HL-60 (cell line): Measurements from ENCODE around the gene CCL1.

Source experiments
- DNase-seq, 2 experiments: peaks; one replicate each; pipeline ENCODE4 v3.0.0-alpha.2; 2010 to 2020; ENCODE audit warnings: low read depth in 1 of 2, low spot score in 1 of 2
- H3K27ac ChIP-seq: fragments of 250-450 bp; sonication (Bioruptor Pico); replicated peaks from 2 replicates; pipeline ENCODE4 v1.5.1; 2020; ENCODE audit warnings: mild to moderate bottlenecking, moderate library complexity
- H3K27me3 ChIP-seq: fragments of 250-450 bp; sonication (Bioruptor Pico); 2 replicates; pipeline ENCODE4 v1.5.1; 2021; ENCODE audit warnings: mild to moderate bottlenecking, moderate library complexity; ENCODE audit not compliant: insufficient read depth, poor library complexity, severe bottlenecking
- H3K4me3 ChIP-seq: replicated peaks from 2 replicates; pipeline ENCODE4 v1.5.1; 2011; ENCODE audit warnings: mild to moderate bottlenecking, control low read depth, low read length; ENCODE audit not compliant: insufficient read depth
- CTCF ChIP-seq: IDR thresholded peaks from one replicate; pipeline ENCODE4 v1.5.1; 2011; ENCODE audit warnings: low read length, control low read depth, inconsistent platforms; ENCODE audit not compliant: insufficient read depth
- GABPA ChIP-seq: IDR thresholded peaks from 2 replicates; pipeline ENCODE4 v1.6.1; 2012; ENCODE audit warnings: low read depth
- POLR2AphosphoS5 ChIP-seq: IDR thresholded peaks from 2 replicates; pipeline ENCODE4 v1.6.1; 2012; ENCODE audit warnings: low read depth
- REST ChIP-seq: IDR thresholded peaks from 2 replicates; pipeline ENCODE4 v1.6.1; 2012; ENCODE audit warnings: low read depth; ENCODE audit not compliant: insufficient replicate concordance
- SPI1 ChIP-seq: IDR thresholded peaks from 2 replicates; pipeline ENCODE4 v1.6.1; 2012; ENCODE audit warnings: low read depth, mild to moderate bottlenecking, borderline replicate concordance

The CCL1 gene

DNA sequence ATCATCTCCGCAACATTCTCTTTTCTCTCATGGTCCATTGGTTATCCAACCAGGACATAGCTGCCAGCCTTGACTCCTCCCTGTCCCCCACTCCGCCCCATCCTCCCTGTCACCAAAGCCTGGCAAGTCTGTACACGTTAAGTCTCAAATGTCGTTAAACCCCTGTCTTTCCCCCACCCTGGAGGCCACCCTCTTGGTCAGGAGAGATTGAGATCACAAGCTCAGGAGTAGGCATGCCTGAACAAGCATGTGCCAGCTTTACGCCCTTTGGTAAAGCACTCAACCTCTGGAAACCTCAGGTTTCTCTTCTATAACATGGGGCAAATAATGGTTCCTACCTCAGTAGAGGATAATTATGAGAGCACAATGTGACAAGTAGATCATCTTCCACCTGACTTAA lies 38.1 kb upstream of the CCL1 start:
- H3K27ac ChIP-seq, result no peak overlapping the region
- no peak overlapping the region for H3K4me3 ChIP-seq
- no peak for DNase-seq
- H3K27me3 ChIP-seq, result no peaks in the 10 kb centered on the region
- TF ChIP-seq POLR2AphosphoS5 (no peak), GABPA (no peak), REST (no peak), CTCF (no peak), SPI1 (no peak)

GRCh38 chr17:34400301-34400931 lies 37.4 kb upstream of the CCL1 start:
- no peak for DNase-seq
- no peaks in the 10 kb centered on the region for H3K27me3 ChIP-seq
- TF ChIP-seq GABPA (no peak), SPI1 (peak; percentile 30; the same call in 1 of the 2 replicates)
- H3K4me3 ChIP-seq, result no peak overlapping the region
- no peak overlapping the region for H3K27ac ChIP-seq

DNA sequence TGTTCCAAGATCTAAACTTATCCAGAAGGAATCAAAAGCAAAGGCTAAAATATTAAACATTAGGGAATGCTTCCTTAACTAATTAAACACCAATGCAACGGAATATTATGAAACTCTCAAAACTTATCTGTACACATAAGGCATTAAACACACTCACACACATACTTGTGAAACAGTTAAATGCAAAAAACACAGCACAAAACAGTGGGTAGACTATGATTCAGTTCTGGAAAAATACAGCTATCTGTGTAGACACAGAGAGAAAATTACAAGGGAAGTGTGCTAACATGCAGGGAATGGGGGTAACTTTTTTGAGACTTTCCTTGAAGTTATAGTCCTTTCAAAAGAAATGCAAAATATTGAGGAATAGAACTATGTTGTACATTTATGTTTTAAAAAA lies 36.7 kb upstream of the CCL1 start:
- Histone ChIP-seq H3K27ac (no peak overlapping the region), H3K4me3 (no peak overlapping the region), H3K27me3 (no peaks in the 10 kb centered on the region)
- TF ChIP-seq GABPA, result no peak
- TF ChIP-seq SPI1, result no peak
- TF ChIP-seq CTCF, result no peak
- TF ChIP-seq POLR2AphosphoS5, result no peak
- TF ChIP-seq REST, result no peak
- peak in 1 of 2 experiments; percentile 35 for DNase-seq

DNA sequence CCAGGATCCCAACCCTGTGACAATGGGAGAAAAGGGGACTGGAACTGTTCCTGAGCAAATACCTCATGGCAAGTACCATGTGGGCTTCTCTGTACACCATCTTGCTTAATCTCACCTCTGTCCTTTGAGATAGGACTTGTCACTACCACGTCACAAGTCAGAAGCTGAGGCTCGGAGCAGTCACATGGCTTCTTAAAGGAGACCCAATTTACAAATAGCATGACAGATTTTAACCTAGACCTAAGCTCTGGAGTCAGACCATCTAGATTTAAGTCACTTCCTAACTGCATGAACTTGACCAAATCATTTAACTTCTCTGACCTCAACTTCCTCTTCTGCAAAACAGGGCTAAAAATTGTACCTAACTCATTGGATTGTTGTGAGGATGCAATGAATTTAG lies 36.0 kb upstream of the CCL1 start:
- H3K4me3 ChIP-seq, result no peak overlapping the region
- no peak overlapping the region for H3K27ac ChIP-seq
- TF ChIP-seq POLR2AphosphoS5 (no peak), GABPA (no peak), REST (no peak), SPI1 (peak; percentile 51; the same call in 1 of the 2 replicates)
- DNase-seq, result peak; percentile 14 to 57
- no peaks in the 10 kb centered on the region for H3K27me3 ChIP-seq
